ENCODE measurements around the gene RFC5.

DNA sequence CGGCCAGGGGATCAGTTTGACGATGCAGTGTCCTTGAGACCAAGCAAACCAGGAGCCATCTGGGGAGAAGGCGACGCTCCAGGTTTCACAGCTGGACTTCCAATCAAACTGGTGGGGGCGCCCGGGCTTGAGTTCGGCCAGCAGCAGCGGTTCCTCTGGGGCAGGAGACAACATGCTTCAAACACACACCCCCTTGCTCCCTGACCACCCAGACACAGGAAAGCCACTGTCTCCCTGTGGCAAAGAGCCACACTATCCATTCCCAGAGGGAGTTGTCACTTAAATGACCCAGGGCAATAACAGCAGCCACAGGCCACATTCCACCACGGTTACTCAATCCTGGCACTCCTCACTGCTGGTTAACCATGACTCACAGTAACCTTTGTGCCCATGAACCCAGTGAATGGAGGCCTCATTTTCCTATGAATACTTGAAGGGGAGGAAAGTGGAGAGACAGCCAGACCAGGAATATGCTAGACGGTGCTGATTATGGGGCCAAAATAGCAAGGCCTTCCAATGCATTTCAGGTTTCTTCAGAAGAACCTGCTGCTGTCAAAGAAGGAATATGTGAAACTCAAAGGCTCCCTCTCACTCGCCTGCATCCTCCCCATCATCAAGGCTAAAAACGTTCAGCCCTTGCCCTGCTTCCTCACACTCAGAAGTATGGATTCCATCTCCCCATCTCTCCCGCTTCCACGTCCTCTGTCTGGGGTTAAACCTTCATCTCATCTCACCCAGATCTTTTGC, 36.0 kb downstream of the RFC5 start:
- TF ChIP-seq MAZ (IDR thresholded peaks at IDR 0.05; ENCODE audit: borderline replicate concordance, low read depth, low read length) (no peak), CTCF (IDR thresholded peaks at IDR 0.05) (no peak), HEYL (CRISPR knock-in tag; IDR thresholded peaks at IDR 0.05) (no peak), PBX3 (IDR thresholded peaks at IDR 0.05) (peak; percentile 73; the same call in 1 of the 2 replicates), POLR2A (IDR thresholded peaks at IDR 0.05; ENCODE audit: low read length) (no peak), CHD2 (IDR thresholded peaks at IDR 0.05; ENCODE audit: low read length, partially characterized antibody) (no peak), CEBPB (IDR thresholded peaks at IDR 0.05) (peak; percentile 92 to 99)
- TF ChIP-seq, protein P1, sequence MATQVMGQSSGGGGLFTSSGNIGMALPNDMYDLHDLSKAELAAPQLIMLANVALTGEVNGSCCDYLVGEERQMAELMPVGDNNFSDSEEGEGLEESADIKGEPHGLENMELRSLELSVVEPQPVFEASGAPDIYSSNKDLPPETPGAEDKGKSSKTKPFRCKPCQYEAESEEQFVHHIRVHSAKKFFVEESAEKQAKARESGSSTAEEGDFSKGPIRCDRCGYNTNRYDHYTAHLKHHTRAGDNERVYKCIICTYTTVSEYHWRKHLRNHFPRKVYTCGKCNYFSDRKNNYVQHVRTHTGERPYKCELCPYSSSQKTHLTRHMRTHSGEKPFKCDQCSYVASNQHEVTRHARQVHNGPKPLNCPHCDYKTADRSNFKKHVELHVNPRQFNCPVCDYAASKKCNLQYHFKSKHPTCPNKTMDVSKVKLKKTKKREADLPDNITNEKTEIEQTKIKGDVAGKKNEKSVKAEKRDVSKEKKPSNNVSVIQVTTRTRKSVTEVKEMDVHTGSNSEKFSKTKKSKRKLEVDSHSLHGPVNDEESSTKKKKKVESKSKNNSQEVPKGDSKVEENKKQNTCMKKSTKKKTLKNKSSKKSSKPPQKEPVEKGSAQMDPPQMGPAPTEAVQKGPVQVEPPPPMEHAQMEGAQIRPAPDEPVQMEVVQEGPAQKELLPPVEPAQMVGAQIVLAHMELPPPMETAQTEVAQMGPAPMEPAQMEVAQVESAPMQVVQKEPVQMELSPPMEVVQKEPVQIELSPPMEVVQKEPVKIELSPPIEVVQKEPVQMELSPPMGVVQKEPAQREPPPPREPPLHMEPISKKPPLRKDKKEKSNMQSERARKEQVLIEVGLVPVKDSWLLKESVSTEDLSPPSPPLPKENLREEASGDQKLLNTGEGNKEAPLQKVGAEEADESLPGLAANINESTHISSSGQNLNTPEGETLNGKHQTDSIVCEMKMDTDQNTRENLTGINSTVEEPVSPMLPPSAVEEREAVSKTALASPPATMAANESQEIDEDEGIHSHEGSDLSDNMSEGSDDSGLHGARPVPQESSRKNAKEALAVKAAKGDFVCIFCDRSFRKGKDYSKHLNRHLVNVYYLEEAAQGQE (IDR thresholded peaks at IDR 0.05): no peak

Data from A549 (cell line).